ENCODE measurements around the gene LYL1.
"Not testable (repeated sequence)": the region's sequence is repeated elsewhere in the genome, so short reads cannot be mapped to it uniquely, and the experiment has no call there.

Gene LYL1
- 2.3 to 4.1 (median 3.2) reads per million in 4 experiments for total RNA-seq

DNA sequence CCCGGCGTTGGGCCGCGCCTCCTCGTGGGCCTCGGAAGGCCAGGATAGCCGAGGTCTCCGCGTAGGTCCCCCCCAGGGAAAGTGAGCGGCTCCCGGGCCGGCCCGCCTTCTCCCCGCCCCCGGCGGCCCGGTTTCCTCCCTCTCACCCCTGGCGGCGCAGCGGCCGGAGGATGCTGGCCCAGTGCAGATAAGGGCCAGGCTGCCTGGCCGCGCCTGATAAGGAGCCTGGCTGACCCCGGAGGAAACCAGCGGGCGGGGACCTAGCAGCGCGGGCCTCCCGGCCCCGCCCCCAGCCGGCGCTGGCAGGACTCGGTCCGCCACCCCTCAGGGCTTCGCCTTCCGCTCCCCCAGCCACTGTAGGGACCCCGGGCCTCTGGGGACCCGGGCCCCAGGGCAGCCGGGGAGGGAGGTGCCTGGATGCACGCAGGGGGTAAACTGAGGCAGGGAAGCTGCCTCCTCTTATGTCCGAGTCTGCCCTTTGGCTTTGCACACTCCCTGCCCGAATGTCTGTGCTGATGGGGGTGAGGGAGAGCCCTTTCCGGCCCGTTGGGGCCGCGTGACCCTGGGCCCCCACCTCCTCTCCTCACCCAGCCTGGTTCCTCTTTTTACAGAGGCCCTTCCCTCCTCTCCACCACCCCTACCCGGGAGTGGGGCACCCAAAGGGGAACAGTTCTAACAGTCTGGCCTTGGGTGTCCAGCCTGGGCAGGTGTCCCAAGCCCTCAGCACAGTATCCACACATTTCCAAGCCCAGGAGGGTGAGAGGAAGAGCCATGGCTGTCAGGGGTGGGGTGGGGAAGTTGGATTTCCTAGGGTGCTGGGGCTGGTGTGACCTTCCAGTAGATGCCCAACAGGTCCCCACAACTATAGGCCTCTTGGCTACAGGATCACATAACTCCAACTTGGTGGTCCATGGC is at the start of gene LYL1:
LYL1 (minus strand) TSS at position 193 of the 915 bp plus-strand sequence. CDS start 1,687 bp downstream, outside the sequence.
- no peak for DNase-seq

DNA sequence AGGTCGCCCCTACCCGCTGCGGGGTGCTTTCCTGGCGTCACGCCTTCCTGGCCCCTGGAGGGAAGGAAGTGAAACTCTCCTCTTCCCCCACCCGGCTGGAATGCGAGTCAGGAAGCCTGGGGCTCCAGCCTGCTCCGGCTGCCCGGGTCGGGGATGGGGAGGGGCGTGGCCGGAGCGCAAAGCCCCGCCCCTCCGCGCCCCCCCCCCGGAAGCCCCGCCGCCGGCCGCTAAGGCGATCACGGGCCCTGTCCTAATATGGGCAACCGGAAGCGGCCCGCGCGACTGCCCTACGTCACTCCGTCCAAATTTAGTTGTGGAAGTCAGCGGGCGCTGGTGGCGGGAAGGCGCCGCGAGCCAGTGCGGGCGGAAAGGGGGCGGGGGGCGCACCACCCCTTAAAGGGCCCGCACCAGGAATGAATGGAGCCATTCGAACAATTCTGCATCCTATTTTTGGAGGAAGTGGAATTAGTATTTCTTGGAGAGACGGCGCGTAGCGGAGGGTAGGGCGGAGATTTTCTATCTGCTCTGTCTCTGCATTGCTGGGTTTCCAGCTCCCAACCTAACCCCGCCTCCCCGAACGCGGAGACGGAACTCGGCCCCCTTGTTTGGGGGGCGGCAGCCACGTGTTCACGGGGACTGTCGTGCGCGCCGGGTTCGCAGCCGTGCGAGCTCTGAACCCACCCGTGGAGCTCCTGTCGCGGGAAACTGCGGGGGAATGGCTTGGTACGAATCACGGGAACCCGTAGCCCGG is 49.1 kb upstream of the LYL1 start:
- peak; percentile 92 for DNase-seq

DNA sequence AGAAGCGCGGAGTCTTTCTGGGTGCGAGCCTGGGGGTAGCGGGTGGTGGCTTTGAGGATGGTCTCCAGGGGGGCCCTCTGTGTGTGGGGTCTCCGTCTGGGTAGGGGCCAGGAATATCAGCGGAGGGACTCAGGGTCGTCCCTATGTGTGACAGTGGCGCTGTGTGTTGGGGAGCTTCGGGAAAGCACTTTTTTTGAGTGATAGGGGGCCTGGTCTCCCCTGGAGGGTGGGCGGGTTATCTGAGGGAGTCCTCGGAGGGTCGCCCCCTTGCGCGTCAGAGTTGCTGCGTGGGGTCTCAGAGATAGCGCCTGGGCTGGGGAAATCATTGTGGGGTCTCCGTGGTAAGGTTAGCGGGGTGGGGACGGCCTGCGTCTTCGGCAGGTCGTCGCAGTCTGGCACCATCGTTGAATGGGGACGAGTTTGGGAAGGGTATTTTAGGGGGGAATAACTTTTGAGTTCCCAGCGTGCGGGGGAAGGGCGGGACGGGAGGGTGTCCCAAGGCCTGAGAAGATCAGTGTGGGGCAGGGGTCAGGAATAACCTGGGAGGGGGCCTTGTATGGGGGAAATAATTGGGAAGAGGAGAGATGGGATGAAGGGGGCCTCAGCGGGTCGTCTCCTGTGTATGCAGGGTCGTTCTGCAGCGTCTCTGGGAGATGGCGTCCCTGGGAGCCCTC is 48.4 kb upstream of the LYL1 start:
- DNase-seq, result peak; percentile 34

DNA sequence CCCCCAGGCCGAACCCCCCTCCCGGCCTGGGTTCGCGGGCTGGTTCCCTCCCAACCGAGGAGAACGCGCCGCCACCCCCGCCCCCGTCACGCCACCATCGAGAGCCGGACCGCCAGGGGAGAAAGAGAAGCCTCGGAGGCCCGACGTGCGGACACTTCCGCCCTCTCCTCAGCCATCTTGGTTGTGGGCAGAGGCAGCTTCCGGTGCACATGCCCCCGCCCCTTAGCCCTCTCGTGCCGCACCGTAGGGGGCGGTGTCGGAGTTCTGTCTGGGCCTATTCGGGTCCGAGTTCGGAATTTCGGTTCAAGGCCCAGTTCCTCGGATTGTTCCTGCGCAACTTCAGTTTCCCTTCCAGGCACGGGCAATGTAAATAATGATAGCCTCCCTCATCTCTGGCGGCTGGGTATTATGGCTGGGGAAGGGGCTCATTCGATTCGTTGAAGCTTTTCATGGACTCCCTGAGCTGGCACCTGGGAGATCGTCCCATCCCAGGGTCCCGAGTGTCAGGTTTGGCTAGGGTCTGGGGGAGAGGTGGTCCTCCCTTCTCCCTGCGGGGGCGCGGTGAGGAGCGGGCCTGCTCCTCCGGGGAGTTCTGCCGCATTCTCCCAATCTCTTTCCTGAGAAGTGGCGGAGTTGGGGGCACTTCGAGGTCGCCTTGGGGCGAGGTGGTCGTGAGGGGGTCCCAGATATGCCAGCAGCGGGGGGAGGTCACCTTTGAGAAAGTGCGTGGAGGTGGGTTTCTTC is 47.7 kb upstream of the LYL1 start, which contains the start of the genes IER2 and STX10:
IER2 (plus strand) TSS at position 225 of the 744 bp plus-strand sequence. CDS start 2,776 bp downstream, outside the sequence.
STX10 (minus strand) TSS at position 189 of the 744 bp plus-strand sequence. CDS start 202 bp downstream, outside the sequence.
- peak; percentile 86 for DNase-seq

DNA sequence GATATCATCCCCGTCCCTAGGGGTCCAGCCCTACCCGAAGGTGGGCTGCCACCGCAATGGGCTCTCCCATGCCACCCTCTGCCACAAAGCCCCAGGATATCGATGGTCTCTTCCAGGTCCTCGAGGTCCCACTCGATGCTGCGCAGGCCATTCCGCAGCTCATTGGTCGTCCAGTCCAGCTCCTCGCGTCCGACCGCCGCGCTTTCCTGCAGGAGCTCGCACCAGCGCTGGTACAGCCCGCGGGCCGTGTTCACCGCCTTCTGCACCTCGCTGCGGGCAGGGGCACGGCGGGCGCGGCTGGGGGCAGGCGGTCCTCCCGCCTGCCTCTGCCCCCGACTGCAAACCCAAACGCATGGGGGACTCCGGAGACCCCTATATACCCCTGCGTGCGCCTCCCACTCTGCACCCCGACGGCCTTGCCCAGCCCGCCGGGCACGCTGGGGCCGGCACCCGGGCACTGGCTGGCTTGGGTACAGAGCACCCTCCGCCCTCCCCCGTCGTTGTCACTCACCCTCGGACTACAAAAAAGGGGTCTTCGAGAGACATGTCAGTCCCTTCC is 47.0 kb upstream of the LYL1 start:
- no peak for DNase-seq

DNA sequence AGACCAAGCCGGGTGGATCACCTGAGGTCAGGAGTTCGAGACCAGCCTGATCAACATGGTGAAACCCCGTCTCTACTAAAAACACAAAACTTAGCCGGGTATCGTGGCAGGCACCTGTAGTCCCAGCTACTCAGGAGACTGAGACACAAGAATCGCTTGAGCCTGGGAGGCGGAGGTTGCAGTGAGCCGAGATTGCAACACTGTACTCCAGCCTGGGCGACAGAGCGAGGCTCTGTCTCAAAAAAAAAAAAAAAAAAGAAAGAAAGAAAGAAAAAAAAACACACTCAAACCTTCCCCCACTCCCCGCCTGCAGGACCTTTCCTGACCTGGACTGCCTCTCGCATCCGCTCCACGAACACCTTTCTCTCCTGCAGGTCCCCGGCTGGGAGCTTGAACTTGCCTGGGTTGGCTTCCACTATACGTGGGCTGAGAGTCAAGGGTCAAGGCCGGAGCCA is 46.5 kb upstream of the LYL1 start:
- DNase-seq, result not testable (repeated sequence)

DNA sequence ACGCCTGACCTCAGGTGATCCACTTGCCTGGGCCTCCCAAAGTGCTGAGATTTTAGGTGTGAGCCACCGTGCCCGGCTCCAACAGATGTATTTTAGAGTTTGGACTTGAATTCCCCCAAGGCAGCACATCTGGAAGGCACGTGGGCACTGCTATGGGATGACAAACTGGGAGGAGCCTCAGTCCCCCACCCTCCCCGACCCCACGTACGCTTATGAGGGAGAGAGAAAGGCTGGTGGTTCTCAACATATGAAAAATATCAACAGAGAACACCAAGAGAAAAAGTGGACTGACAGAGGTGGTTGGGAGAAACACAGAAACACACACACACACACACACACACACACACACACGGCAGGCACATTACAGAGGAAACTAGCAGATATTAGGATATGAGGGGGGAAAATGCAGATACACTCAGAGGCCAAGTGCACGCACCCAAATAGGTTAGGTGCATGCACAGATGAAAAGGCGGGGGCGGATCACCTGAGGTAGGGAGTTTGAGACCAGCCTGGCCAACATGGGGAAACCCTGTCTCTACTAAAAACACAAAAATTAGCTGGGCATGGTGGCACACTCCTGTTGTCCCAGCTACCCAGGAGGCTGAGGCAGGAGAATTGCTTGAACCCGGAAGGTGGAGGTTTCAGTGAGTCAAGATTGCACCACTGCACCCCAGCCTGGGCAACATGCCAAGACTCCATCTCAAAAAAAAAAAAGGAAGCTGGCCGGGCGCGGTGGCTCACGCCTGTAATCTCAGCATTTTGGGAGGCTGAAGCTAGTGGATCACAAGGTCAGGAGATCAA is 44.3 kb upstream of the LYL1 start:
- DNase-seq, result no peak

DNA sequence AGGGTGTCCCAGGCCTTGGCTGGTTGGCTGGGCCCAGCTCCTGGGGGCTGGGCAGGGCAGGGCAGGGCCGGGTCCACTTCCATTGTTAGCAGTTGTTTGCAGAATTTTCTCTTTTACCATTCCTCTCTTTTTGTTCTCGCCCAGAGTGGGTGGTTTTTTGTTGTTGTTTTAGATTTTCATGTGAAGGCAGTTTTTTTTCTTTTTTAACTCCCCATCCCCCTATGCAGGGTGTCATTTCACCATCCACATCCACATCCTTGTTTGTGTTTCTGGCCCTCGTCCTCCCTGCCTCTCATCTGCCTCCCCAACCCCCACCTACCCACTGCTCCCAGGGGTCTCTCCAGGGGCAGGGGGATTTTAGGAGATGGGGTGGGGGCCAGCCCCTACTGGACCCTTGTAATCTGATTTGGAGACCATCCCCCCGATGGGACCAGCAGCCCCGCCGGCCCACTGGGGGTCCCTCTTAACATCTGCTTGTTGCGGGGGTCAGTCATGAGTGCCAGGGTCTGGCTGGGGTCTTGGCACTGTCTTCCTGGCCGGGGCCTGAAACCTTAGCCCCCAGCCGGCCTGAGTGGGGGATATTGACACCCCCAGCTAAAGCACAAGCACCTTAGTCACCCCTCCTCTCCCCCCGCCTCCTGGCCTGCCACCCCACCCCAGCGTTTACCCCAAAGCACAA is 37.1 kb upstream of the LYL1 start:
- no peak for DNase-seq

DNA sequence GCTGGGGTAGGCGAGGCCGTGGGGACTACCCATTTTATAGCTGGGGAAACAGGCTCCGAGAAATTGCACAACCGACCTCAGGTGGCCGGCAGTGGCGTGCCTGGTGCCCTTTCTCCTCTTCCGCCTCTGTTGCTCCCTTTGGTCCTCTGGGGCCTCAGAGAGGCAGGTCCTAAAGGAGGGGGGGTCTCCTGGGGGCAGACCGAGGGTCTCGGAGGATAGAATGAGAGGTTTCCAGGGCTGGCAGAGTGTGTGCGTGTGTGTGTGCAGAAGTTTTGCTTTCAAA is 36.2 kb upstream of the LYL1 start:
- no peak for DNase-seq

DNA sequence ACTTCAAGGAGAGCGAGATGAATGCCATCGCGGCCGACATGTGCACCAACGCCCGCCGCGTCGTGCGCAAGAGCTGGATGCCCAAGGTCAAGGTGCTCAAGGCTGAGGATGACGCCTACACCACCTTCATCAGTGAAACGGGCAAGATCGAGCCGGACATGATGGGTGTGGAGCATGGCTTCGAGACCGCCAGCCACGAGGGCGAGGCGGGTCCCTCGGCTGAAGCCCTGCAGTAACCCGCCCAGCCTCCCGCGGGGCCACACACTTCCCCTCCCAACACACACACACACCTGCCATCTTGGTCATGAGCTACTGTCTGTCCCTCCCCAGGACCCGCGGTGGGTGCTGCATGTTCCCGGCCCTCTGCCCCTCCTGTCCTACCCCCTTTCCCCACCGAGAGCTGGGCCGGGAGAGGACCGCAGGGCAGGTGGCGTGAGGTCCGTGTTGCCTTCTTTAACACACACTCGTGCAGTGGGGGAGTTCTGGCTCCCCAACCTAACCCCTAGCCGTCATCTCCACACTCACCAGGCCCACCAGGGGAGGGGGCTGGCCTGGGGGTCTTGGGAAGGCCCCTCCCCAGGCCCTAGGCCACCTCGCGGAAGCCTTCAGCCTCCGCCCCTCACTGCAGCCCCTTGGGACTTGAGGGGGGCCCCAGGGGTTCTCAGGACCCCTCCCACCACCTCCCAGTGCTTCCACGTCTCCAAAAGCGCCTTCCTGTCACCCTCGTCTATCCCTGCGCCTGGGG is 35.7 kb upstream of the LYL1 start:
- DNase-seq, result no peak

DNA sequence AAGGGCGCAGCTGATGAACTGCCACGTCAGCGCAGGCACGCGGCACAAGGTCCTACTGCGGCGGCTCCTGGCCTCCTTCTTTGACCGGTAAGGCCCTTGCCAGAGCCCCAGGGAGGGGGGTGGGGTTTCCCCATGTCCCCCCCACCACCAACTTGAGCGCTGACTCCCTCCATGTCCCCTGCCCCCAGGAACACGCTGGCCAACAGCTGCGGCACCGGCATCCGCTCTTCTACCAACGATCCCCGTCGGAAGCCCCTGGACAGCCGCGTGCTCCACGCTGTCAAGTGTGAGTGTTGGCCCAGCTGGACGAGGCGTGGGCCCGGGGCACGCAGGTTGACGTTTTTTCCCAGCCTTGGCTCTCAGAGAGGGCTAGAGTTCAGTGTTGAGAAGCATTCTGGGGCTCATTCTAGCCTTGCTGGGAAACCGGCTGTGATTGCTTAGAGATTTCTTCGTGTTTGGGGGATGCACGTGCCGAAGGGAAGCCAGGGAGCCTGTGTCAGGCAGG is 34.7 kb upstream of the LYL1 start:
- DNase-seq, result no peak

DNA sequence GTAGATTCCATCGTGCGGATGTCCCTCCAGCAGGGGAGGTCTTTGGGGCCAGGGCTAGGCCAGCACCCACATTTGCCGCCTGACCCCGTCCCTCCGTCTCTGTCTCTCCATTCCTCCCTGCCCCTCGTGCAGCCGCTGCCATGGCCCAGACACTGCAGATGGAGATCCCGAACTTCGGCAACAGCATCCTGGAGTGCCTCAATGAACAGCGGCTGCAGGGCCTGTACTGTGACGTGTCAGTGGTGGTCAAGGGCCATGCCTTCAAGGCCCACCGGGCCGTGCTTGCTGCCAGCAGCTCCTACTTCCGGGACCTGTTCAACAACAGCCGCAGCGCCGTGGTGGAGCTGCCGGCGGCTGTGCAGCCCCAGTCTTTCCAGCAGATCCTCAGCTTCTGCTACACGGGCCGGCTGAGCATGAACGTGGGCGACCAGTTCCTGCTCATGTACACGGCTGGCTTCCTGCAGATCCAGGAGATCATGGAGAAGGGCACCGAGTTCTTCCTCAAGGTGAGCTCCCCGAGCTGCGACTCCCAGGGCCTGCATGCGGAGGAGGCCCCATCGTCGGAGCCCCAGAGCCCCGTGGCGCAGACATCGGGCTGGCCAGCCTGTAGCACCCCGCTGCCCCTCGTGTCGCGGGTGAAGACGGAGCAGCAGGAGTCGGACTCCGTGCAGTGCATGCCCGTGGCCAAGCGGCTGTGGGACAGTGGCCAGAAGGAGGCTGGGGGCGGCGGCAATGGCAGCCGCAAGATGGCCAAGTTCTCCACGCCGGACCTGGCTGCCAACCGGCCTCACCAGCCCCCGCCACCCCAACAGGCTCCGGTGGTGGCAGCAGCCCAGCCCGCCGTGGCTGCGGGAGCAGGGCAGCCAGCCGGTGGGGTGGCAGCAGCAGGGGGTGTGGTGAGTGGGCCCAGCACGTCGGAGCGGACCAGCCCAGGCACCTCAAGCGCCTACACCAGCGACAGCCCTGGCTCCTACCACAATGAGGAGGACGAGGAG is 32.7 kb upstream of the LYL1 start:
- DNase-seq, result no peak

DNA sequence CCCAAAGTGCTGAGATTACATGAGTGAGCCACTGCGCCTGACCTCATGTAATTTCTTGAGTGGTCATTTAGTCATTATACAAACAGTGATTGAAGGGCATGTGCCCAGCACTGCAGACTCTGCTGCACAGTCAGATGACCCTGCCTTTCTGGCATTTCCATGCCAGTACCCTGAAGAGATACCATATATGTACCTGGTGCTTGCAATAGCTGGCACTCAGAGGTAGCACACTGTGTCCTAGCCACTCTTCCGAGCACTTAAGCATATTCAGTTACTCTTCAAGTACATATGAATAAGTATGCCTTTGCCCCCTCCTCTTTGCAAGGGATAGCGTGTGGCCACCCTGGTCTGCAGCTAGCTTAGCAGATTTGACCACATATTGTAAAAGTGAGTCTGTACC is 32.0 kb upstream of the LYL1 start:
- no peak for DNase-seq

DNA sequence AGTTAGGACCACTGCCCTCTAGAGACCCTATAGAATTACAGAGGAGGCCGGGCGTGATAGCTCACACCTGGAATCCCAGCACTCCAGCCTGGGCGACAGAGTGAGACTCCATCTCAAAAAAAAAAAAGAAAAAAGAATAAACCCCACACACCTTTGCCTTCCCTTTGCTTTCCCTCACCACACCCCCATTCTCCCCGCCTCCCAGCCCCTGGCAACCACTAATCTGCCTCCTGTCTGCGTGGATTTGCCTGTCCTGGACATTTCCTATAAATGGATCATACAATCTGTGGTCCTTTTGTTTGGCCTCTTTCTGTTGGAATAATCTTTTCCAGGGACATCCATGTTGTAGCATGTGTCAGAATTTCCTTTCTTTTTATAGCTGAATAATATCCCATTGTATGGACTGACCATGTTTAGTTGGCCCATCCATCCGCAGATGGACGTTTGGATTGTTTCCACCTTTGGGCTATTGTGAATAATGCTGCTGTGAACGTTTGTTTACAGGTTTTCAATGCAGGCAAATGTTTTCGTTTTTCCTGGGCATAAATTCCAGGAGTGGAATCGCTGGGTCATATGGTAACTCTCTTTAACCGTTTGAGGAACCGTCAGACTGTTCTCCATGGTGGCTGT is 30.7 kb upstream of the LYL1 start:
- no peak for DNase-seq

DNA sequence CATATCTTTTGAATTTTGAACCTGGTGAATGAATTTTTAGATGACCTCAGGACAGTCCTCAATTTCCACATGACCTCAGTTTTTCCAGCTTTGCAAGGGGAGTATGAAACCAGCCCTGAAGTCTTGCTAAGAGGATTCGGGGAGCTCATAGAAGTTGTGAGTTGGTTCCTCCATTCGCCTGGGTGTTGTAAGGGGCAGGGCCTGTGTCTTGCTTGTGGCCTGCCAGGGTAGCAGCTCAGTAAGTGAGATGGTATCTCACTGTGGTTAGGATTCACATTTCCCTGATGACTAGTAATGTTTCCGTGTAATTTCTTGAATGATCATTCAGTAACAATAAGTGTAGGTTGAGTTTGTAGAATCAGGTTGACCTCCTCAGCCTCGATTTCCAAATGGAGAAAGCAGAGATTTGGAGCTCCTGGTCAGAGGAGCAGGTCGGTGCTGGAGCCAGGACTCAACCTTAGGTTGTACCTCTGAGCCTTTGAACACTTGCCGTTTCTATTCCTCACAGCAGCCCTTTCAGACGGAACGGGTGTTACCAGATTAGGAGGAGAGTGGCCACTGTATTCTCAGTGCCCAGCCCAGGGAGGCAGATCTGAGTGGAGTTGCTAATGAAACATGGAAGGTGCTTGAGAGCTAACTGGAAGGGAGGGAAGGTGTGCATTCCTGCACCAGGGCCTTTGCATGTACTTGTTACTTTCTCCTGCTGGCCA is 30.0 kb upstream of the LYL1 start:
- no peak for DNase-seq

DNA sequence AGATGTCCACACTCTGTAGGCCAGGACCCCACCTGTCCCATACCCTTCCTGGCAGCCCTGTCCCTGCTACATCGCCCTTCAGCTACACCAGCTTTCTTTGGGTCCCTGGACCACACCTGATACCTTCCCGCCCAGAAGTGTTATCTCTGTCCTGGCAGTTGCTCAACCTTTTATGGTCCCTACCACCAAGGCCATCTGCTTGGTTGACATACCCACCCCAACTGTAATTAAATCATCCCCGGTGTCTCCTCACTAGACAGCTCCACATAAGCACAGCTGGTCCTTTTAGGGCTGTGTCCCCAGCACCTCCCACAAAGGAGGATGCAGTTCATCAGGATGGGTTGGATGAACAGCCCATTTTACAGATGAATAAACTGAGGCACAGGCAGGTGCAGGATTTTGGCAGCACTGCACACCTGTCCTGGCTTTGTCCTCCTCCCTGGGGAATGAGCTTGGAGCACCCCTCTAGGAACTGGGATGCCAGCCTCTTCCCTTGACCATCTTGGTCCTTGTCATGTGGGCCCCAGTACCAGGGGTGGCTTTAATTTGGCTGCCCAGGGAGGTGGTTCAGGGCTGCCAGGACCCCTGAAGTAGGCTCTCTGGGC is 28.3 kb upstream of the LYL1 start:
- no peak for DNase-seq

DNA sequence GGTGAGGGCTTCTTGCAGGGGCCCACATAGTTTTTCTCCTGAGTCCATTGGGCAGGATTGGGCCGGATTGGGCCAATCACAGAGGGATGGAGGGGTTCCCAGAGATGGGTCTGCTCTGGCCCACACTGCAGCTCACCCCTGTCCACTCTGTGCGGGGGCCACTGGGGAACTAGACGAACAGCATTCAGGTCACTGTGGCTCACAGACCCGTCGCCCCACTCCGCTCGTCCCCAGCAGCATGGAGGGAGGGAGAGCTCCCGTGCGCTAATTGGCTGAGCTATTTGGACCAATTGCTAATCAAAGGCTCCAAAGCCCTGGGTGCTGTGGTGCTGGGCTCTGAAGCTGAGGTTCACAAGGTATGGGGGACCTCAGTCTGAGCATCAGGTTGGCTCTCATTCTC is 26.7 kb upstream of the LYL1 start:
- DNase-seq, result no peak
